ENCODE results near the gene FIS1. TPM values are rescaled to one million over a fixed set of nuclear protein-coding genes. Genes with fewer than 3 reads are reported as not detected.

The FIS1 gene
- polyA plus RNA-seq, 1 donor from 2014 or later, result 322 TPM

- H3K4me2 ChIP-seq (ENCODE audit: low read length), result no peak within 1 kb of the TSS
- H3K27ac ChIP-seq (ENCODE audit: low read length), result no peak within 1 kb of the TSS
- TF ChIP-seq TAF1 (IDR thresholded peaks at IDR 0.05; ENCODE audit: low read depth) (no peak), SMC3 (conservative IDR thresholded peaks at IDR 0.05; ENCODE audit: poor library complexity) (no peak), CTCF (IDR thresholded peaks at IDR 0.05; ENCODE audit: poor library complexity, severe bottlenecking) (no peak), EZH2 (IDR thresholded peaks at IDR 0.05; ENCODE audit: borderline replicate concordance, insufficient read depth, low read length, poor library complexity, severe bottlenecking) (no peak), POLR2AphosphoS5 (IDR thresholded peaks at IDR 0.05) (no peak), EP300 (conservative IDR thresholded peaks at IDR 0.05; ENCODE audit: poor library complexity, severe bottlenecking) (no peak), REST (IDR thresholded peaks at IDR 0.05; ENCODE audit: borderline replicate concordance) (no peak), MXI1 (conservative IDR thresholded peaks at IDR 0.05; ENCODE audit: poor library complexity, severe bottlenecking) (no peak), RAD21 (conservative IDR thresholded peaks at IDR 0.05) (no peak)
- no peaks in the 10 kb centered on the region for H3K36me3 ChIP-seq (ENCODE audit: insufficient read depth, low read length)
- no peaks in the 10 kb centered on the region for H3F3A ChIP-seq (ENCODE audit: insufficient read depth, low read length, poor library complexity, severe bottlenecking)
- H3K9me3 ChIP-seq (ENCODE audit: low read length), result no peaks in the 10 kb centered on the region
- H3K9me2 ChIP-seq (ENCODE audit: insufficient read depth, low read length), result no peaks in the 10 kb centered on the region
- H2AFZ ChIP-seq (ENCODE audit: low read depth, low read length), result no peak within 1 kb of the TSS
- H3K79me2 ChIP-seq (replicated peaks; ENCODE audit: insufficient read depth, low read length), result no peaks in the 10 kb centered on the region
- no peaks in the 10 kb centered on the region for H3K27me3 ChIP-seq (ENCODE audit: insufficient read depth, low read depth, low read length)
- H4K20me1 ChIP-seq (ENCODE audit: insufficient read depth), result no peaks in the 10 kb centered on the region
- no peak within 1 kb of the TSS for H3K9ac ChIP-seq (ENCODE audit: low read length)
- no peak within 1 kb of the TSS for H3K4me3 ChIP-seq (ENCODE audit: low read length)
These were observed 7.4 kb downstream of the FIS1 start, which contains the start of gene CLDN15 for GRCh38 chr7:101237206-101238067. TSS of gene CLDN15 (minus strand) at chr7:101237802. CDS start at chr7:101237581, 221 bp downstream.

- H3K4me3 ChIP-seq (ENCODE audit: low read length), result no peak overlapping the region
- no peaks in the 10 kb centered on the region for H3K9me3 ChIP-seq (ENCODE audit: low read length)
- no peak overlapping the region for H3K9ac ChIP-seq (ENCODE audit: low read length)
- no peak overlapping the region for H2AFZ ChIP-seq (ENCODE audit: low read depth, low read length)
- no peaks in the 10 kb centered on the region for H3F3A ChIP-seq (ENCODE audit: insufficient read depth, low read length, poor library complexity, severe bottlenecking)
- H3K27ac ChIP-seq (ENCODE audit: low read length), result no peak overlapping the region
- H3K79me2 ChIP-seq (replicated peaks; ENCODE audit: insufficient read depth, low read length), result no peaks in the 10 kb centered on the region
- H3K36me3 ChIP-seq (ENCODE audit: insufficient read depth, low read length), result no peaks in the 10 kb centered on the region
- no peaks in the 10 kb centered on the region for H3K9me2 ChIP-seq (ENCODE audit: insufficient read depth, low read length)
- H3K4me2 ChIP-seq (ENCODE audit: low read length), result no peak overlapping the region
- no peaks in the 10 kb centered on the region for H3K27me3 ChIP-seq (ENCODE audit: insufficient read depth, low read depth, low read length)
- H4K20me1 ChIP-seq (ENCODE audit: insufficient read depth), result no peaks in the 10 kb centered on the region
- no peak for TF ChIP-seq SMC3 (conservative IDR thresholded peaks at IDR 0.05; ENCODE audit: poor library complexity)
- no peak for TF ChIP-seq RAD21 (conservative IDR thresholded peaks at IDR 0.05)
- no peak for TF ChIP-seq TAF1 (IDR thresholded peaks at IDR 0.05; ENCODE audit: low read depth)
- TF ChIP-seq EP300 (conservative IDR thresholded peaks at IDR 0.05; ENCODE audit: poor library complexity, severe bottlenecking), result no peak
- TF ChIP-seq MXI1 (conservative IDR thresholded peaks at IDR 0.05; ENCODE audit: poor library complexity, severe bottlenecking), result no peak
- no peak for TF ChIP-seq REST (IDR thresholded peaks at IDR 0.05; ENCODE audit: borderline replicate concordance)
- no peak for TF ChIP-seq EZH2 (IDR thresholded peaks at IDR 0.05; ENCODE audit: borderline replicate concordance, insufficient read depth, low read length, poor library complexity, severe bottlenecking)
- TF ChIP-seq CTCF (IDR thresholded peaks at IDR 0.05; ENCODE audit: poor library complexity, severe bottlenecking), result no peak
- TF ChIP-seq POLR2AphosphoS5 (IDR thresholded peaks at IDR 0.05), result no peak
These were observed 8.5 kb downstream of the FIS1 start for GRCh38 chr7:101236292-101236835.
